HG02763 (cell line): ENCODE data around the gene PDK2.
"Not testable (repeated sequence)": the region's sequence is repeated elsewhere in the genome, so short reads cannot be mapped to it uniquely, and the experiment has no call there.

ENCODE experiments used
- ATAC-seq: cut with Tn5 transposase; IDR thresholded peaks from one replicate; pipeline ENCODE4 v1.9.1; 2021; ENCODE audit warnings: mild to moderate bottlenecking, moderate library complexity; ENCODE audit not compliant: unreplicated experiment

The PDK2 gene

DNA sequence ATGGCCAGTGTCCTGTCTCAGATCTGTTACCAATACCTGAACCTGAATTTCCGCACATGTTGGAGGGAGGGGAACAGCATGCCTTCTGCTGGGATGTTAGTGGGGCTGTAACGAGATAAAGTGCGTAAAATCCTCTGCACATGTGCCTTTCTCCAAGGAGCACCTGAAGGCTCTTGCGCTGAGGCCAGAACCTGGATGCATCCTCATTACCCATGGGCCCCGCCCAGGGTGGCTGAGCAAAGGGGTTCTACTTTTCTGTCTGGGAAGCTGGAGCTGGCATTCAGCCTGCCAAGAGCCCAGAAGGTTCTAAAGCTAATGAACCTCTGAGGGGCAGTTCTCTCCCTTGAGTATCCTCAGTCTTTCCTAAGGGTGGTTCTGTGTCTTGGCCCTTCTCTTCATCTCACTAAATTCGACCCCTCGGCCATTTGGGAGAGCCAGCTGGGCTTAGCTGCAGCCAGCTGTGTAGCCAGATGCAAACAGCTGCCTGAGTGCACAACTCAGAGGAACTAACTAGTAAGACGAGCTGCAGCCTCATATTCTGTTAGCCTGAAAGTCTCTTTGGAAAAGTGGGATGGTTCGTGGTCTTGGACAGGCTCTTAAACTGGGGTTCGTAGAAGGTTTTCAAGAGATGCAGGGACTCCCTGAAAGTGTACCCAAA, 36.7 kb upstream of the PDK2 start:
- ATAC-seq = no peak

DNA sequence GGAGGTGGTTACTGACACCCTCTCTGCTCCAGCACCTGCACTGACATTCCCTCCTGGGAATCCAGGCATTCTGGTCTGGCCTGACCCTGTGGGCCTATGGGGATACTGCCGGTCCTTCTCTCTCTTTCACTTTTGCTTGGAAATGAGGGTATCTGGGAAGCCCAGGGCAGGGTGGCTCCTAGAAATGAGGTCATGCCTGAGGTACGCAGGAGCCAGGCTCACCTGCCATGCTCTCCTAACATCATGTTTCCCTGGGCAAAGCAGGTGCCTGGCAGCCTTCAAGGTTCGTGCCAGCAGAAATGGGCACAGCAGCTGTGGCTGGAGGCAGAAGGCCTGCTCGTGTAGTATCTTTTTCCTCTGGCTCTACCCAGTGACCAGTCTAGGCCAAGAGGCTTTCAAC, 35.9 kb upstream of the PDK2 start:
- no peak for ATAC-seq

DNA sequence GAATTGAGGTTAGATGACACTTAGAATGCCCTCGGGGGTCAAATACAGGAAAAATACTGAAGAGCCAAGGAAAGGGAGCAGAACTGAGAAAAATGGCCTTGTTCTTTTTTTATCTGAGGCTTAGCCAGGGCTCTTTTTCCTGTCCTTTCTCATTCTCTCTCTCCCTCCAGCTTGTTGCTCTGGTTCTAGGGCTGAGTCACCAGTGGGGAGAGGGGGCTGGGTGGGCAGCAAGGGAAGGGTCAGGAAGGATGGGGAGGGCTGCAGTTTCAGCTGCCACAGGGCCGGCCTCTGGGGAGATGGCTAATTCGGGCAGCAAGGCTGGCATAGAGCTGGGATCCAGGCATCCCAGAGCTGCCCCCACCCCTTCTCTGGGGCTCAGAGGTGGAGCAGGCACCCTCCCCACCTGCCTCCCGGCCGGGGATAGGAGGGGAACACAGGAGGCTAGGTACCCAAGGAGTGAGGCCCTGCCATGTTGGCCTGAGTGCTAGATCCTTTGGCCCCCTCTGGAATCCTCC, 35.3 kb upstream of the PDK2 start:
- ATAC-seq = no peak

DNA sequence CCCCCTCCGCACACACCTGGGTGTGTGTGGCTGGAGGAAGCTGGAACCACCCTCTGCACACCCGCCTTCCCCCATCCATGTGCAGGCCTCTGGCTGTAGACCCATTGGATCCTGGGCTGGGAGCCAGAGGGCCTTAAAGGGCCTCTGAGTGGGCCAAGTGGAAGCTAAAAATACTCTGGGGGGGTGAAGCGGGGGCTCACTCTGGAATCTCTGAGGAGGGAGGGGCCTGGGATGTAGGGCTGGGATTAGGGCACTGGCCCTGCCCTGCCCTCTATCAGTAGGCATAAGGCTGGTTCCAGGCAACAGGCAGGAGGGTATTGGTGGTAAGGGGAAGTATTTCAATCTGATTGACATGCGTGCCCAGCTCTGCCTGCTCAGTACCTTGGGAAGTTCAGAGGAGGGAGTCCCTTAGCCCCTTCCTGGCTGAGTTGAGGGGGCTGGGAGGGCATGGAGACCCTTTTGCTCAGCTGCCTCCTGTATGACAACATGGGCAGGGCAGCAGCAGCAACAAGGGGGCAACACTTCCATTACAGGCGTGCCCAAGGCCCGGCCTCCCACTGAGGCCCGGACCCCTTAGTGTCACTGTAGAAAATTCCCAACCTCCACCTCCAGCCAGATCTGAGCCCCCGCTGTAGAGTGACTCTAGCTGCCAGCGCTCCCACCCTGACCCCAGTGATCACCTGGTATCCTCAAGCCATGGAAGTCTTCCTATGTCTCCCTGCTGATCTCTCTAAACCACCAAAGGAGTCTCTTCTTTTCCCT, 34.0 kb upstream of the PDK2 start:
- no peak for ATAC-seq

DNA sequence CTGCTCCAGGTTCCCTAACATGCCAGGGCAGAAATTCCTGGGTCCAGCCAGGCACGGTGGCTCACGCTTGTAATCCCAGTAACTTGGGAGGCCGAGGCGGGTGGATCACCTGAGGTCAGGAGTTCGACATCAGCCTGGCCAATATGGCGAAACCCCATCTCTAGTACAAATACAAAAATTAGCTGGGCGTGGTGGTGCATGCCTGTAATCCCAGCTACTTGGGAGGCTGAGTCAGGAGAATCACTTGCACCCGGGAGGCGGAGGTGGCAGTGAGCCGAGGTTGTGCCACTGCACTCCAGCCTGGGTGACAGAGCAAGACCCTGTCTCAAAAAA, 33.5 kb upstream of the PDK2 start:
- not testable (repeated sequence) for ATAC-seq

DNA sequence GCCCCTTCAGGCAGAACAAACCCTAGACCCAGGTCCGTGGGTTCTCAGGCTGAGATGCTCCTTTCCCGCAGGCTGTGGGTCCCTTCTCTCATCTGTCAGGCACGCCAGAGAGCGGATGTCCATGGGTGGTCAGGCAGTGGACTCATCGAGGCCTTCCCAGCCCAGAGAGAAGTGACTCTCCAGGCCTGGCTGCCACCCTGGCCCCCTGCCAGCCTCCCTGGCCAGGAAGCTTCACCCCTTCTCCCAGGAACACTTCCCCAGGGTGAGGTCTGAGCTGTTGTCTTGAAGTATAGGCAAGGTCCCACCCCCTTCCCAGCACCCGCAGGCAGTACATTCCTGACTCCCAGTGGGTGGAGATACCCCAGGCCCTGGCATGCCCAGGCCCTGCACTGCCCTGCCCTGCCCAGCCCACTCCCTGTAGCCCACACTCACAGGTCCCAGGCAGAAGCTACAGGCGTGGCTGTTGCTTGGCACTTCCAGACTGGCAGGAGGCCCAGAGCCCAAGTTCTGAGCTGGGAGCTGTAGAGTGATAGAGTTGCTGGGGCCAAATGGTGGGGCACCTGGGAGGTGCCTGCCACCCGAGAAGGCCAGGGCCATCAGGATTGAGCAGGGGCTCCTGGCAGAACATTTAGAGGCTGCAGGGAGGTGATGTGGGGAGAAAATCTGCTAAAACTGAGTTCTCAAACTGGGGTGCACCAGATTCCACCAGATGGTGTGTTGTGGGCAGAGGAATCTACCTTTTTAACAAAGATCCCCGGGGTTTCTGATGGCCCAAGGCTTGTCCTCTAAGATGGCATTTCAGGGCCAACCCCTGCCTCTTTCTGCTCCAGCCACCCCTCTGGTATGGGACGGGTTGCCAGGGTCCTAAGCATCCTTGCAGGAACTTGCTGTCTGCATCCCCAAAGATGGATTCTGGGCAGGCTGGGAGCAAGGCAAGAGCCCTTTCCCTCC, 32.6 kb upstream of the PDK2 start:
- ATAC-seq = no peak

DNA sequence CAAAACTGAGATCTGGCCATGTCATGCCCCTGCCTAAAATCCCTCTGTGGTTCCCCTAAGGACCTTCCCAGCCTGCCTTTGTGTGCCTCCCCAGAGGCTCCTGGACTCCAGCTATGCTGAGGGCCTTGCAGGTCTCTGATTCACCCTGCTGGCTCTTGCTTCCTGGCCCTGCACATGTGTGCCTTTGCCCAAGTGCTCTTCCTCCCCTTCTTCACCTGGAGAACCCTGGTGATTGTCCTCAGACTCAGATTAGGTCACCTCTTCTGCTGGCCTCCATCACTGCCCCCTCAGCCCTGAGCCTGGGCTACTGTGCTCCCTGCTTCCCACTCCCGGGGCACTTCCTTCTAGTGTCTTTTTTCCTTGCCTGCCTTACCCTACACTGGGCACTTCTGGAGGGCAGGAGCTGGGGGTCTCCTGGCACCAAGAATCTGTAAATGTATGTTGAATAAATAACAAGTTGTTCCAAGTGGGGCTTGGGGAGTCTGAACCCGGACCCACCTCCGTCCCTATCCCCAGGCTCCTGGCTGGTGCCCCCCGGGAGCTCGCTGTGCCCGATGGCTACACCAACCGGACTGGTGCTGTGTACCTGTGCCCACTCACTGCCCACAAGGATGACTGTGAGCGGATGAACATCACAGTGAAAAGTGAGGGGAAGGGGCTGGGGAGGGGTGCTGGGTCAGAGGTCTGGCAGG, 31.4 kb upstream of the PDK2 start:
- ATAC-seq = no peak

DNA sequence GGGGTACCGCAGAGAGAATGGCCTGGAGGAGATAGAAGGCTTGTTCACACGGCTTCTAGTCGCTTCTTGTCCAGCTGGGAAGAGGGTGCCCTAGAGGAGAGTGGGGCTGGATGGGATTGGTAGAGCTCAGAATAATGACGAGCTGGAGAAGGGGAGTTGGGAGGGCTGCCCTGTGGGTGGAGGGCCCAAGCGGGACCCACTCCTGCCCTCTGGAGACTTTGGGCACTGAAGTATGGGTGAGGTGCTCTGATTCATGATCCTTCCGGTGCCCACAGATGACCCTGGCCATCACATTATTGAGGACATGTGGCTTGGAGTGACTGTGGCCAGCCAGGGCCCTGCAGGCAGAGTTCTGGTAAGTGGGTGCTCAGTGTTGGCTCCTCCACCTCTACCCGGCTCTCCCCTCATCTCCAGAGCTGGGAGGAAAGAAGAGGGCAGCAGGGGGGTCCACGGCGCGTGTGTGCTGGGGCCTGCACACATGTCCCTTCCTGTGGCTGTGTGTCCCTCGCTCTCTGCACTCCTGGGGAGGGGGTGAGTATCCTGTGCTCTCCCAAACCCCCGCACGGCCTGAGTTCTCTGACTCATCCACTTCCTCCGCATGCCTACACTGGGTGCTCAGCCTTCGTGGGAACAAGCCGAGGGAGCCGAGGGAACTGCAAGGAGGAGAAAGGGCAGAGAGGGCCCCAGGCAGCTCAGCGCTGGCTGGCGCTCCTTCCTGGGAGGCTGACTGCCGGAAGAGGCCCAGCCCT, 30.7 kb upstream of the PDK2 start:
- ATAC-seq = no peak

DNA sequence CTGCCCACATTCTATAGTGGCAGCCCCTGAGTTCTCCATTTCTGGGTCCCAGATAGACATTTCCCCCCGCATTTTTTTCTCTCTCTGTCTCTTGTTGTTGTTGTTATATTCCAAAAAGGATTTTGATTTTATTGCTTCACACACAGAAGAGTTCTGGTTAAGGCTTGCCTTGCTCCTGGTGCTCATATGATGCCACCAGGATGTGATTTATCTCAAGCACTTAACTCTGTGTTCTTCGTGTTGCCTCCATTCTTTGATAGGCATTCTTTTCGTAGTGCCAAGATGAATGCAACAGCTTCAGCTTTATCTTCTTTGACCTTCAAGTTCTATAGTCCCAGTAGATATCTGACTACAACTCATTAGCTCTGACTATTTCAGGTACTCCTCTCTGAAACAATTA, 30.1 kb upstream of the PDK2 start:
- no peak for ATAC-seq

DNA sequence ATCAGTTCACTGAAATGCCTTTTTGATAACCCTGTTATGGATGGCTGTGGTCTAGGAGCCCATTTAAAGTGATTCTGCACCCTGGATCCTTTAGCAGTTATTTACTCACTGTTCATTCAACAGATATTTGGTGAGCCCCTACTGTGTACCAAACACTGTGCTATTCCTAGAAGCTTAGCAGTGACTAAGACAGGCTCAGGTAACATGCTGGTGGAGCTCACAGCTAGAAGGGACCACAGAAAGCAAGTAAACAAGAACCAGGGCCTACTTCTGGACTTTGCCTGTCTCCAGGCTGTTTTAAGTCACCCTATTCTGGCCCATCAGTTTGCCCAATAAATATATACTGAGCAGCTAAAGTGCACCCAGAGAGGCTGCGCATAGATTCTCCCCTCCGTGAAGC, 28.2 kb upstream of the PDK2 start:
- ATAC-seq = no peak

DNA sequence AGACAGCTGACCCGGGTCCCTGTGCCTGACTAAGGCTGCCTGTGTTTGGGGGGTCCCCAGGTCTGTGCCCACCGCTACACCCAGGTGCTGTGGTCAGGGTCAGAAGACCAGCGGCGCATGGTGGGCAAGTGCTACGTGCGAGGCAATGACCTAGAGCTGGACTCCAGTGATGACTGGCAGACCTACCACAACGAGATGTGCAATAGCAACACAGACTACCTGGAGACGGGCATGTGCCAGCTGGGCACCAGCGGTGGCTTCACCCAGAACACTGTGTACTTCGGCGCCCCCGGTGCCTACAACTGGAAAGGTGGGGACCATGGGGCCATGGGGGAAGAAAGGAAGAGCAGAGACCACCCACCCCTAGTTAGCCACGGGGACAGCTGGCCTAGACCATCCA, 27.2 kb upstream of the PDK2 start:
- no peak for ATAC-seq

DNA sequence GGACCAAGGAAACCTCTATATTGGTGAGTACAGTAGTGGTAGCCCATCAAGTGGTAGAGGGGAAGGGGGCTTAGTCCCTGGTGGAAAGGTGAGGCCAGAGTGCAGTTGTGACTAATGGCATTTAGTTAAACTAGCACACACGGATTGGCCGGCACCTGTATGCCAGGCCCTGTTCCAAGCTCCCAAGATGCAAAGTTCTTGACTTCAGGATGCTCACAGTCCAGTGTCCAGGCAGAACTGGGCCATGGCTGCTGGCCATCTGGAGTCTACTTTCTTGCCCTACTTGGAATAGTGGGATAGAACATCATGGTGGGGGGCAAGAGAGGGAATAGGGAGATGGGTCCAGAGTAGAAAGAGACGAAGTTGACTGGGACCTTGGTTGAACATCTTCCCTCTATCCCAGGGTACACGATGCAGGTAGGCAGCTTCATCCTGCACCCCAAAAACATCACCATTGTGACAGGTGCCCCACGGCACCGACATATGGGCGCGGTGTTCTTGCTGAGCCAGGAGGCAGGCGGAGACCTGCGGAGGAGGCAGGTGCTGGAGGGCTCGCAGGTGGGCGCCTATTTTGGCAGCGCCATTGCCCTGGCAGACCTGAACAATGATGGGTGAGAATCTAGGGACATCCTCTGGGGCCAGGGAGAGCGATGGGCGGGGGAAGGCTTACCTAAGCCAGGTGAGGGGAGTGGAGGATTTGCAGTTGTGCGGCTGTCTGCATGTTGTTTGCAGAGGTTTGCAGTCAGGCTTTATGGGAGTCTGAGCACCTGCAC, 24.1 kb upstream of the PDK2 start:
- ATAC-seq = no peak

DNA sequence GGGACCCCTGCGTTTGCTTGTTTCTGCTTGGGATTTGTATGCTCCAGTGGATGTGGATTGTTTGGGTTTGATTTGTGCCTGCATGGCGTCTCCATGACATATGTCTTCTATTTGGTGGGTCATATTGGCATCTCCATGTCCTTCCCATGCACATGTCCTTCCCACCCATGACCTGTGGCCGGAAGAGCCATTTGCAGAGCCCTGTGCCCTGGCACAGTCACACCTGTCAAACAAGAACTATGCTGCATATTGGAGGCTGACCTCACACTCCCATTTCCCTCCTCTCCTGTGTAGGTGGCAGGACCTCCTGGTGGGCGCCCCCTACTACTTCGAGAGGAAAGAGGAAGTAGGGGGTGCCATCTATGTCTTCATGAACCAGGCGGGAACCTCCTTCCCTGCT, 23.5 kb upstream of the PDK2 start:
- no peak for ATAC-seq

DNA sequence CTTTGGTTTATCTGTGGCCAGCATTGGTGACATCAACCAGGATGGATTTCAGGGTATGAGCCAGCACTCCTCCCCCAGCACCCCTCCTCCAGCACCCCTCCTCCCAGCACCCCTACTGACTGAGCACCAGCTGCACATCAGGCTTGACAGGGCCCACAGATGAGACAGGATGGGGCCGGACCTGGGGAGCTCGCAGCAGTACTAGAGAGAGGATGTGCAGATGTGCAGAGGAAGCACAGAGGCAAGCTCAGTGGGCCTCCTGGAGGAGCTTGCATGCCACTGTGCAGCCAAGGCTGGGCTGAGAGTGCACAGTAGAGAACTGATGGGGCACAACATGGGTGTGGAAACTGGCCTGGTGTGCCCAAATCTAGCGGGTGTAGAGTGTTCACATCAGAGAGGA, 23.0 kb upstream of the PDK2 start:
- ATAC-seq = no peak

DNA sequence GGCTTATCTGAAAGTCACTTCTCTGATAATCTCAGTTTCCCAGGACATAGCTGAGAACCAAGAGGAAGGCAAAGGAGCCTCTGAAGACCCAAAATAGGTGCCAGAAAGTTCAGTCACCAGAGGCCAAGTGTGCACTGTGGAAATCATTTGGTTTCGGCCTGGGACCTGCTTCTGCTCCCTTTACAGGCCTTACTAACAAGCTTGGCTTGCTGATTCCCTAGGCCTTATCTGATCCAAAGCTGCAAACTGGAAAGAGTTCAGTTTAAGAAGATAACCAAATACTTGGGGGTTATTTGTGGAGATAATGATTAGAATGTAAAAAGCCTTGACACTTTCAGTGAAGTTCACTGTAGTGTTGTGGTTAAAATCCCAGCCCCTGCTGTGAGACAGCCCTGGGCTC, 22.2 kb upstream of the PDK2 start:
- ATAC-seq = no peak

DNA sequence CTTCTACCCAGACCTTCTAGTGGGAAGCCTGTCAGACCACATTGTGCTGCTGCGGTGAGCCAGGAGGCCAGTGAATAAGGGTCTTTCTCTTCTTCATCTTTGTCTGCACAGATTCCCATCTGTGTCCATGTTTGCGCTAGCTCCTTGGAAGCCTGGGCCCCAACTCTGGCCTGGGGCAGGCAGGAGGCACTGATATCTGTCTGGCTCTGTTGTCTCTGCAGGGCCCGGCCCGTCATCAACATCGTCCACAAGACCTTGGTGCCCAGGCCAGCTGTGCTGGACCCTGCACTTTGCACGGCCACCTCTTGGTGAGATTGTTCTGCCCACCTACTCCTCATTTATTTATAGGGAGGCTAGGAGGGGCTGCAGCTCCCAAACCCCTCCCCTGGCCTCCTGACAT, 20.9 kb upstream of the PDK2 start:
- no peak for ATAC-seq

DNA sequence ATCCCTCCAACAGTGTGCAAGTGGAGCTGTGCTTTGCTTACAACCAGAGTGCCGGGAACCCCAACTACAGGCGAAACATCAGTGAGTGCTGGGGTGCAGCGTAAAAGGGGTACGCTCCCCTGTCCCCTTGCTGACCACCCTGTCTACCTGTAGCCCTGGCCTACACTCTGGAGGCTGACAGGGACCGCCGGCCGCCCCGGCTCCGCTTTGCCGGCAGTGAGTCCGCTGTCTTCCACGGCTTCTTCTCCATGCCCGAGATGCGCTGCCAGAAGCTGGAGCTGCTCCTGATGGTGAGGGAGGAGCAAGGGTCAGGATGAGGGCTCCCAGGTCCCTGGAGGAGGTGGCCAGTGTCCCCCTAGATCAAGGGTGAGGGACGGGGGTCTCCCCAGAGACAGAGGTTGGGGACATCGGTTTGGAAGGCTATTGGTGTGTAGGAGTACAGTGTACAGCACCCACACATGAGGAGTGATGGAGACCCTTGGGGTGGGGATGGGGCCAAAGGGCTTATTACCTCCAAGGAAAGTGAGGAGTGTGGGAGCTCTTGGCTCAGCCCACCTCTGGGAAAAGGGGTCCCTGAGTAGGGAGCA, 19.6 kb upstream of the PDK2 start:
- no peak for ATAC-seq

DNA sequence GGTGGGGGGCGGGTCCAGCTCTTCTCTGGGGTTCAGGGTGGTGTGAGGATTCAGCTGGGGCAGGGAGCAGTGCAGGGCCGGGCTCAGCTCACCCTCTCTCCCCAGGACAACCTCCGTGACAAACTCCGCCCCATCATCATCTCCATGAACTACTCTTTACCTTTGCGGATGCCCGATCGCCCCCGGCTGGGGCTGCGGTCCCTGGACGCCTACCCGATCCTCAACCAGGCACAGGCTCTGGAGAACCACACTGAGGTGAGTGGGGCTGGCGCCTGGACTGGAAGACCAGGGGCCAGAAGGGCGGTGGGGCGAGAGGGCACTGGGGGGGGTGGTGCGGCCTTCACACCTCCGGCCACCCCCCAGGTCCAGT, 18.9 kb upstream of the PDK2 start:
- no peak for ATAC-seq

DNA sequence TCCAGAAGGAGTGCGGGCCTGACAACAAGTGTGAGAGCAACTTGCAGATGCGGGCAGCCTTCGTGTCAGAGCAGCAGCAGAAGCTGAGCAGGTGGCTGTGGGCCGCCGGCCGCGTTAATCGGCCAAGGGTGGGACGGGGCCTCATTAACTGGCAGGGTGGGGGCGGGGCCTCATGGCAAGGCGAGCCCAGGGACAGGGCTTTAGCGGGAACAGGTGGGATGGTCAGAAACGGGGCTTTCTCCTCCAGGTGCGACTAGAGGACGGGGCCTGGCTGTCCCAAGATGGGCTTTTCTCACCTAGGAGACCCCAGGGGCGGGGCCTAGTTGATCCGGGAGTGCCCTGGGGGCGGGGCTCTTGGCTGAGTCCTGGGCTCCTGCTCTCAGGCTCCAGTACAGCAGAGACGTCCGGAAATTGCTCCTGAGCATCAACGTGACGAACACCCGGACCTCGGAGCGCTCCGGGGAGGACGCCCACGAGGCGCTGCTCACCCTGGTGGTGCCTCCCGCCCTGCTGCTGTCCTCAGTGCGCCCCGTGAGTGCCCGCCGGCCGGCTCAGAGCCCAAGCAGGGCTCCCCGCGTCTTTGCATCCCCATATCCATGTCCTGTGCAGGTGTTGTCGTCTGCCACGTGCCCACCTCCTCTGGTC, 18.4 kb upstream of the PDK2 start:
- no peak for ATAC-seq
